CD14-positive monocyte (primary cell): ENCODE data around the gene FKBP10. TPM values are rescaled to one million over a fixed set of nuclear protein-coding genes. Genes with fewer than 3 reads are reported as not detected.

ENCODE experiments used
- DNase-seq, 3 donors: peaks; one replicate each; pipeline ENCODE4 v3.0.0-alpha.2; 2011 to 2022
- H2AFZ ChIP-seq: 2 replicates; pipeline ENCODE4 v1.6.0; 2012; ENCODE audit warnings: mild to moderate bottlenecking, low read depth, low read length, inconsistent platforms; ENCODE audit not compliant: insufficient read depth, poor library complexity, severe bottlenecking
- H3K27ac ChIP-seq, 2 donors: 1 replicate in 1 of 2; 2 replicates in 1 of 2; pipeline ENCODE4 v1.5.1; 2012 to 2013; ENCODE audit warnings: low read length in 2 of 2, control low read depth in 1 of 2, inconsistent platforms in 1 of 2, low read depth in 1 of 2, mild to moderate bottlenecking in 1 of 2
- H3K27me3 ChIP-seq, 2 donors: one replicate each; pipeline versions ENCODE4 v1.6.0 to v1.6.1; 2011 to 2013; ENCODE audit warnings: low read length in 2 of 2; ENCODE audit not compliant: control insufficient read depth in 2 of 2, insufficient read depth in 2 of 2
- H3K36me3 ChIP-seq, 2 donors: replicated peaks in 1 of 2; 1 replicate in 1 of 2; 2 replicates in 1 of 2; pipeline versions ENCODE4 v1.5.1 to v1.6.1; 2012 to 2013; ENCODE audit warnings: low read length in 2 of 2, control low read depth in 1 of 2, inconsistent platforms in 1 of 2, mild to moderate bottlenecking in 1 of 2; ENCODE audit not compliant: insufficient read depth in 2 of 2, control insufficient read depth in 1 of 2
- H3K4me1 ChIP-seq, 2 donors: 1 replicate in 1 of 2; 2 replicates in 1 of 2; pipeline versions ENCODE4 v1.5.1 to v1.6.1; 2012 to 2013; ENCODE audit warnings: low read length in 2 of 2, control low read depth in 1 of 2, inconsistent platforms in 1 of 2, mild to moderate bottlenecking in 1 of 2, moderate library complexity in 1 of 2; ENCODE audit not compliant: insufficient read depth in 2 of 2, control insufficient read depth in 1 of 2
- H3K4me2 ChIP-seq: replicated peaks from 2 replicates; pipeline ENCODE3; 2012; ENCODE audit warnings: low read length, moderate library complexity, mild to moderate bottlenecking; ENCODE audit not compliant: poor library complexity, severe bottlenecking; ENCODE audit errors: extremely low read depth
- H3K4me3 ChIP-seq, 3 experiments: fragments of 200-600 bp in 1 of 3; sonication (generic) in 1 of 3; replicated peaks in 1 of 3; 1 replicate in 2 of 3; 2 replicates in 1 of 3; pipeline ENCODE4 v1.5.1; 2011 to 2013; ENCODE audit warnings: low read length in 3 of 3, mild to moderate bottlenecking in 3 of 3, control low read depth in 2 of 3, low read depth in 2 of 3, inconsistent platforms in 1 of 3, moderate library complexity in 1 of 3
- H3K79me2 ChIP-seq: 2 replicates; pipeline ENCODE4 v1.6.0; 2012; ENCODE audit warnings: mild to moderate bottlenecking, control low read depth, inconsistent platforms, low read length, moderate library complexity; ENCODE audit not compliant: insufficient read depth
- H3K9ac ChIP-seq: 2 replicates; pipeline ENCODE4 v1.6.0; 2017; ENCODE audit warnings: low read length, mild to moderate bottlenecking; ENCODE audit not compliant: insufficient read depth, poor library complexity, severe bottlenecking
- H3K9me3 ChIP-seq, 2 donors: replicated peaks in 1 of 2; 1 replicate in 1 of 2; 2 replicates in 1 of 2; pipeline versions ENCODE4 v1.5.1 to v1.6.1; 2012 to 2013; ENCODE audit warnings: low read length in 2 of 2, control low read depth in 1 of 2; ENCODE audit not compliant: control insufficient read depth in 1 of 2, insufficient read depth in 1 of 2
- H4K20me1 ChIP-seq: 2 replicates; pipeline ENCODE4 v1.6.0; 2012; ENCODE audit warnings: mild to moderate bottlenecking, low read length, control low read depth, moderate library complexity; ENCODE audit not compliant: insufficient read depth
- H3K27ac Mint-ChIP-seq, 7 donors: one replicate each; pipeline ENCODE4 v1.8.0; 2020; ENCODE audit warnings: mild to moderate bottlenecking in 7 of 7, mixed read lengths in 7 of 7, moderate library complexity in 6 of 7, inconsistent platforms in 2 of 7
- H3K27me3 Mint-ChIP-seq, 3 donors: one replicate each; pipeline ENCODE4 v1.8.0; 2021 to 2022; ENCODE audit warnings: low read depth in 3 of 3, mild to moderate bottlenecking in 3 of 3, mixed read lengths in 3 of 3, moderate library complexity in 3 of 3, inconsistent platforms in 1 of 3
- H3K36me3 Mint-ChIP-seq, 2 donors: one replicate each; pipeline ENCODE4 v1.8.0; 2020; ENCODE audit warnings: mixed read lengths in 2 of 2, inconsistent platforms in 1 of 2, mild to moderate bottlenecking in 1 of 2
- H3K4me1 Mint-ChIP-seq: one replicate; pipeline ENCODE4 v1.8.0; 2020; ENCODE audit warnings: mild to moderate bottlenecking, mixed read lengths
- H3K4me3 Mint-ChIP-seq, 2 donors: one replicate each; pipeline ENCODE4 v1.8.0; 2020; ENCODE audit warnings: mild to moderate bottlenecking in 2 of 2, mixed read lengths in 2 of 2, moderate library complexity in 1 of 2
- H3K9me3 Mint-ChIP-seq, 7 donors: one replicate each; pipeline ENCODE4 v1.8.0; 2020 to 2022; ENCODE audit warnings: mixed read lengths in 7 of 7, mild to moderate bottlenecking in 6 of 7, moderate library complexity in 6 of 7, inconsistent platforms in 2 of 7
- WGBS: methylation state at CpG from one replicate; pipeline ENCODE4 v1.1.5; 2013; ENCODE audit warnings: missing lambda C conversion rate; ENCODE audit not compliant: insufficient coverage; 5-methylcytosine and 5-hydroxymethylcytosine counted together
- intact Hi-C, 2 donors: fragments of 100-400 bp; cut with micrococcal nuclease; formaldehyde crosslinking; loops; one replicate each; pipeline versions ENCODE4 v1.15.0 to v1.15.1; 2023
- polyA plus RNA-seq, 3 donors: library from polyadenylated mRNA; depleted of rRNA in 1 of 3; unstranded in 2 of 3; stranded (reverse) in 1 of 3; fragments of 300-500 nt in 2 of 3; fragments of >200 nt in 1 of 3; fragmentation: Illumina TruSeq in 2 of 3; gene quantifications; 1 replicate in 2 of 3; 2 replicates in 1 of 3; pipeline ENCODE4 v1.2.3, GENCODE V29; 2012 to 2021
- TF ChIP-seq, protein P1 (sequence below): fragments of 200-600 bp; IDR thresholded peaks from one replicate; pipeline ENCODE4 v1.8.0; 2022; ENCODE audit warnings: antibody characterized with exemption, mild to moderate bottlenecking

FKBP10 gene
- polyA plus RNA-seq, 3 donors, result not detected

DNA sequence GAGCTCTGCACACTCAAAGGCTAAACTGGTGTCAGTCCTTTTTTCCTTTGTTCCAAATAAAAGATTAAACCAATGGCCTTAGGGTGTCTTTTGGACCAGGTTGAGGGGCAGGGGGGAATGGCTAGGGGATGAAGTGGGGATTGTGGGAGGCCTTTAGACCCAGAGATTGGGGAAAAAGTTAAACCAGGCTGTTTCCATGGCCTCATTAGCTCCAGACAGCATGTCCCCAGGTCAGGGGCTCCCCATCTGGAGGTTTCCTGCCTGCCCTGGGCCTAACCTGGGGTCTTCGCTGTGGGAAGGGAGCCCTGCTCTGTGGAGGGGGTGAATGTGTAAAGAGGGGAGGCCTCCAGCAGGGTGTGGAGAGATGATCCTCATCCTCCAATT, 10.3 kb downstream of the FKBP10 start:
- Histone ChIP-seq H3K4me2 (no peak overlapping the region), H2AFZ (no peak overlapping the region), H3K36me3 (peaks cover 0 to 4% of the 10 kb centered on the region in 2 donors), H3K4me1 (no peaks in the 10 kb centered on the region), H3K27ac (no peak overlapping the region), H3K9me3 (no peaks in the 10 kb centered on the region), H3K79me2 (no peaks in the 10 kb centered on the region), H3K27me3 (no peaks in the 10 kb centered on the region), H3K4me3 (no peak overlapping the region), H4K20me1 (no peaks in the 10 kb centered on the region), H3K9ac (no peak overlapping the region)
- H3K27me3 Mint-ChIP-seq, result peaks cover 0 to 4% (median 1%) of the 10 kb centered on the region in 3 donors
- no peak overlapping the region for H3K27ac Mint-ChIP-seq
- no peak overlapping the region for H3K4me3 Mint-ChIP-seq
- H3K9me3 Mint-ChIP-seq, result peaks cover 0 to 2% (median 0%) of the 10 kb centered on the region in 7 donors
- DNase-seq, result no peak
- peaks cover 0 to 2% of the 10 kb centered on the region in 2 donors for H3K36me3 Mint-ChIP-seq
- no peaks in the 10 kb centered on the region for H3K4me1 Mint-ChIP-seq
- intact Hi-C loops, result no loop called here
- no CpG with 5 or more reads among the region's 1 CpG for WGBS
- TF ChIP-seq, protein P1, sequence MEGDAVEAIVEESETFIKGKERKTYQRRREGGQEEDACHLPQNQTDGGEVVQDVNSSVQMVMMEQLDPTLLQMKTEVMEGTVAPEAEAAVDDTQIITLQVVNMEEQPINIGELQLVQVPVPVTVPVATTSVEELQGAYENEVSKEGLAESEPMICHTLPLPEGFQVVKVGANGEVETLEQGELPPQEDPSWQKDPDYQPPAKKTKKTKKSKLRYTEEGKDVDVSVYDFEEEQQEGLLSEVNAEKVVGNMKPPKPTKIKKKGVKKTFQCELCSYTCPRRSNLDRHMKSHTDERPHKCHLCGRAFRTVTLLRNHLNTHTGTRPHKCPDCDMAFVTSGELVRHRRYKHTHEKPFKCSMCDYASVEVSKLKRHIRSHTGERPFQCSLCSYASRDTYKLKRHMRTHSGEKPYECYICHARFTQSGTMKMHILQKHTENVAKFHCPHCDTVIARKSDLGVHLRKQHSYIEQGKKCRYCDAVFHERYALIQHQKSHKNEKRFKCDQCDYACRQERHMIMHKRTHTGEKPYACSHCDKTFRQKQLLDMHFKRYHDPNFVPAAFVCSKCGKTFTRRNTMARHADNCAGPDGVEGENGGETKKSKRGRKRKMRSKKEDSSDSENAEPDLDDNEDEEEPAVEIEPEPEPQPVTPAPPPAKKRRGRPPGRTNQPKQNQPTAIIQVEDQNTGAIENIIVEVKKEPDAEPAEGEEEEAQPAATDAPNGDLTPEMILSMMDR, result no peak

DNA sequence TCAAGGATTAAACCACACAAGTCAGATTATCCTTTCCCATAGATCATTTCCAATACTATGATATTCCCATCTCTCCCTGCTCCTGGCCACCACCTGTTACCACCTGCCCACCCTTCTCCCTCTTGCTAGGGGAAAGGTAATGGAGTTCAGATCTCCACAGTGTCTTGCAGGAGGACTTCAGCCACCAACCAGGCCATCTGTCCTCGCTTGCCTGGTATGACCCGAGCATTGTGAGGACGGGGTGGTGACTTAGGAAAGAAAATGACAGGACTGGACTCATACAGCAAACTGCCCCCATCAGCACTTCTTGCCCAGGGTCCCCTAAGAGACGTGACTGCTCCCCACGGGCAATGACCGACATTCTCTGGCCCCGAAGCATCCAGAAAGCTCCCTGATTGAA, 10.8 kb downstream of the FKBP10 start:
- Histone ChIP-seq H3K9me3 (no peaks in the 10 kb centered on the region), H4K20me1 (no peaks in the 10 kb centered on the region), H3K27me3 (no peaks in the 10 kb centered on the region), H3K4me3 (no peak overlapping the region), H3K36me3 (peaks cover 0 to 4% of the 10 kb centered on the region in 2 donors), H3K4me1 (no peaks in the 10 kb centered on the region), H3K4me2 (no peak overlapping the region), H3K79me2 (no peaks in the 10 kb centered on the region), H3K9ac (no peak overlapping the region), H3K27ac (no peak overlapping the region), H2AFZ (no peak overlapping the region)
- no peak for DNase-seq
- no peaks in the 10 kb centered on the region for H3K4me1 Mint-ChIP-seq
- 98% methylated on average over 5 of the region's 7 CpGs for WGBS
- no peak overlapping the region for H3K4me3 Mint-ChIP-seq
- H3K27me3 Mint-ChIP-seq, result peaks cover 0 to 6% (median 1%) of the 10 kb centered on the region in 3 donors
- peaks cover 0 to 2% (median 0%) of the 10 kb centered on the region in 7 donors for H3K9me3 Mint-ChIP-seq
- TF ChIP-seq, protein P1, result no peak
- peaks cover 2% of the 10 kb centered on the region in 2 donors for H3K36me3 Mint-ChIP-seq
- H3K27ac Mint-ChIP-seq, result no peak overlapping the region
- intact Hi-C loops, result no loop called here
